ENCODE measurements around the gene HIVEP3. TPM values are rescaled to one million over a fixed set of nuclear protein-coding genes. Genes with fewer than 3 reads are reported as not detected.
A peak's percentile ranks its signal among the peaks of the same experiment; 100 is the strongest.

The HIVEP3 gene
- total RNA-seq, 4 donors from 2014 or later = 3.2 to 11.0 (median 4.2) TPM

- 49 to 55% methylated on average over 22 of the region's 23 CpGs for WGBS, 2 donors
- TF ChIP-seq CTCF (IDR thresholded peaks at IDR 0.05) (no peak), POLR2A (IDR thresholded peaks at IDR 0.05) (no peak)
- DNase-seq = no peak
- Histone ChIP-seq H3K9me3 (no peaks in the 10 kb centered on the region), H3K36me3 (no peaks in the 10 kb centered on the region), H3K4me3 (no peak overlapping the region), H3K27ac (no peak overlapping the region), H3K4me1 (peaks cover 21 to 50% (median 33%) of the 10 kb centered on the region in 3 donors), H3K27me3 (peaks cover 0 to 53% (median 0%) of the 10 kb centered on the region in 4 donors)
- intact Hi-C loops (cut with DNase I) = no loop called here
Measured at GRCh38 chr1:41486371-41487125, 432.2 kb downstream of the HIVEP3 start.

GRCh38 chr1:41486053-41486370 is 432.7 kb downstream of the HIVEP3 start:
- Histone ChIP-seq H3K27me3 (peaks cover 0 to 53% (median 0%) of the 10 kb centered on the region in 4 donors), H3K27ac (no peak overlapping the region), H3K36me3 (no peaks in the 10 kb centered on the region), H3K4me3 (no peak overlapping the region), H3K9me3 (no peaks in the 10 kb centered on the region), H3K4me1 (peaks cover 21 to 50% (median 33%) of the 10 kb centered on the region in 3 donors)
- intact Hi-C loops (cut with DNase I) = no loop called here
- no peak for DNase-seq
- TF ChIP-seq CTCF (IDR thresholded peaks at IDR 0.05) (no peak), POLR2A (IDR thresholded peaks at IDR 0.05) (no peak)
- 65 to 70% methylated on average over 3 of the region's 4 CpGs for WGBS, 2 donors

- Histone ChIP-seq H3K9me3 (no peaks in the 10 kb centered on the region), H3K4me1 (peaks cover 21 to 50% (median 33%) of the 10 kb centered on the region in 3 donors), H3K36me3 (no peaks in the 10 kb centered on the region), H3K27ac (no peak overlapping the region), H3K27me3 (peaks cover 0 to 53% (median 0%) of the 10 kb centered on the region in 4 donors), H3K4me3 (no peak overlapping the region)
- TF ChIP-seq CTCF (IDR thresholded peaks at IDR 0.05) (no peak), POLR2A (IDR thresholded peaks at IDR 0.05) (no peak)
- intact Hi-C loops (cut with DNase I) = no loop called here
- WGBS, 2 donors = 33% methylated on average over 4 of the region's 5 CpGs; no CpG with 5 or more reads in 1 of the 2 donors
- DNase-seq = no peak
Measured at GRCh38 chr1:41485605-41486004, 433.1 kb downstream of the HIVEP3 start.

GRCh38 chr1:41484402-41485241 is 434.1 kb downstream of the HIVEP3 start, which contains the start of gene EDN2:
Gene EDN2, minus strand, starts transcription at chr1:41484683. Its CDS starts 82 bp downstream, at chr1:41484601.
- peak within 1 kb of the TSS in 1 of 4 donors; percentile 36 for H3K27ac ChIP-seq
- H3K4me1 ChIP-seq = peaks cover 21 to 52% (median 33%) of the 10 kb centered on the region in 3 donors
- peaks cover 0 to 52% (median 0%) of the 10 kb centered on the region in 4 donors for H3K27me3 ChIP-seq
- peak within 1 kb of the TSS in 3 of 4 donors; percentile 19 to 36 (median 34) for H3K4me3 ChIP-seq
- no peaks in the 10 kb centered on the region for H3K9me3 ChIP-seq
- no peak for DNase-seq
- TF ChIP-seq POLR2A (IDR thresholded peaks at IDR 0.05) = peak in 2 of 4 donors; percentile 54 to 62
- peak in 4 of 6 experiments; percentile 23 to 52 (median 42) for TF ChIP-seq CTCF (IDR thresholded peaks at IDR 0.05)
- no peaks in the 10 kb centered on the region for H3K36me3 ChIP-seq
- intact Hi-C loops (cut with DNase I) = no loop called here
- 45% methylated on average over 11 of the region's 27 CpGs; no CpG with 5 or more reads in 1 of the 2 donors for WGBS, 2 donors

Data from esophagus squamous epithelium (tissue), 5 donors.